ENCODE results near the gene PSMB11. TPM values are rescaled to one million over a fixed set of nuclear protein-coding genes. Genes with fewer than 3 reads are reported as not detected.

The PSMB11 gene
- total RNA-seq, 1 donor from 2014 or later: not detected

DNA sequence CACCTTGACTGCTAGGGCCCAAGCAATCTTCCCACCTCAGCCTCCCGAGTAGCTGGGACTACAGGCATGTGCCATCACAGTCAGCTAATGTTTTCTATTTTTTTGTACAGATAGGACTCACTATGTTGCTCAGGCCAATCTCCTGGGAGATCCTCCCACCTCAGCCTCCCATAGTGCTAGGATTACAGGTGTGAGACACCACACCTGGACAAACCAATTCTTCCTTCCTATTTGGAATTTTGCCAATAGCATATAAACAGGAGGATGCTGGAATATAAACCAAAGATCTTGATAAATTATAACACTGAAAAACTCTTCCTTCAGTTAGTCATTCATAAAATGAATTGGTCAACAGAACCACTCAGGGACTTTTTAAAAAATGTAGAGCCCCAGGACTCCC, 44.6 kb downstream of the PSMB11 start:
- no peak for DNase-seq (ENCODE audit: low spot score)
- H3K27ac Mint-ChIP-seq: no peak overlapping the region
- peaks cover 47% of the 10 kb centered on the region for H4K20me1 ChIP-seq (ENCODE audit: low read depth)
- peaks cover 51% of the 10 kb centered on the region for H3K36me3 ChIP-seq
- peaks cover 16% of the 10 kb centered on the region for H3F3A ChIP-seq (ENCODE audit: low read depth)
- H3K4me1 ChIP-seq: no peaks in the 10 kb centered on the region
- peaks cover 67% of the 10 kb centered on the region for H3K79me2 ChIP-seq (ENCODE audit: low read depth)
- H3K9ac ChIP-seq: no peak overlapping the region
- no peak overlapping the region for H3K27ac ChIP-seq
- no peaks in the 10 kb centered on the region for H3K9me3 Mint-ChIP-seq
- H3K9me3 ChIP-seq (ENCODE audit: low read depth): no peaks in the 10 kb centered on the region
- H3K27me3 Mint-ChIP-seq (ENCODE audit: insufficient read depth, low read depth): no peaks in the 10 kb centered on the region
- H3K4me2 ChIP-seq: no peak overlapping the region
- no peaks in the 10 kb centered on the region for H3K27me3 ChIP-seq
- H3K4me3 Mint-ChIP-seq: no peak overlapping the region
- no peak overlapping the region for H3K4me3 ChIP-seq
- peaks cover 17% of the 10 kb centered on the region for H3K36me3 Mint-ChIP-seq
- no peak overlapping the region for H2AFZ ChIP-seq (replicated peaks)
- no peaks in the 10 kb centered on the region for H3K4me1 Mint-ChIP-seq
- TF ChIP-seq EZH2 (IDR thresholded peaks at IDR 0.05): no peak

DNA sequence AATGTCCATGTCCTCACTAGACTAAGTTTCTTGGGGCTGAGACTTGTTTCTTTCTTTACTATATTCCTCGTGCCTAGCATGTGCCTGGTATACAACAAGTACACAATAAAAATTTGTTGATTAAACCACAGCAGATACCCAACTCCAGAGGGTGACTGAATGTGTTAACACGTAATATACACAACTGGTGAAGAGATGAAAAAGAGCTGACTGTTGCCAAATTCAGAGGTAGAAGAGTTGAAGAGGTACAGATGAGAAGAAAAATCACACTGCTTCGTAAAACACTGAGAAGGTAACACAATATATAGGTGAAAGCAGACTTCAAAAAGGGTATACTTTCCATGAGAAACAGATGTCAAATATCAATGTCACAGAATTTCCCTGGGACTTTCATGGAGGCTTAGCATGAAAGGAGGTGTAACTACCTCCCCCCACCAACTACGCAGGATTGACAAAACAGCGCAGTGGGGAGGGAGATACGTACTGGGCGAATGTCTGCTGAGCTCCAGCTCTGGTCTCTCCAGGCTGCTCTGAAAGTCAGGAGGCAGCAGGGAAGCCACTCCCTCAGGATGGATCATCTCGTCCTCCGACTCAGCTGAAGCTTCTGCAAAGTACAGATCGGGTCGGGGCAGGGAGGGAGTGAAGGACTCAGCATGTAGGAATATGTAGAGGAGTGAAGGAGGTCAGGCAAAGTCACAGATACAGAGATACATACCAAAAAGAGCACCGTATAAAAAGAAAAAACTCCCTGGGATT, 47.7 kb downstream of the PSMB11 start:
- Histone ChIP-seq H3K79me2 (ENCODE audit: low read depth) (peaks cover 79% of the 10 kb centered on the region), H3F3A (ENCODE audit: low read depth) (peaks cover 30% of the 10 kb centered on the region), H3K9ac (no peak overlapping the region), H2AFZ (replicated peaks) (no peak overlapping the region), H3K27me3 (no peaks in the 10 kb centered on the region), H3K27ac (no peak overlapping the region), H3K4me2 (no peak overlapping the region), H3K4me1 (peaks cover 14% of the 10 kb centered on the region), H3K9me3 (ENCODE audit: low read depth) (no peaks in the 10 kb centered on the region), H4K20me1 (ENCODE audit: low read depth) (peaks cover 70% of the 10 kb centered on the region), H3K4me3 (no peak overlapping the region), H3K36me3 (peaks cover 44% of the 10 kb centered on the region)
- no peak for TF ChIP-seq EZH2 (IDR thresholded peaks at IDR 0.05)
- TF ChIP-seq EZH2phosphoT487 (IDR thresholded peaks at IDR 0.05): no peak
- TF ChIP-seq, protein P1, sequence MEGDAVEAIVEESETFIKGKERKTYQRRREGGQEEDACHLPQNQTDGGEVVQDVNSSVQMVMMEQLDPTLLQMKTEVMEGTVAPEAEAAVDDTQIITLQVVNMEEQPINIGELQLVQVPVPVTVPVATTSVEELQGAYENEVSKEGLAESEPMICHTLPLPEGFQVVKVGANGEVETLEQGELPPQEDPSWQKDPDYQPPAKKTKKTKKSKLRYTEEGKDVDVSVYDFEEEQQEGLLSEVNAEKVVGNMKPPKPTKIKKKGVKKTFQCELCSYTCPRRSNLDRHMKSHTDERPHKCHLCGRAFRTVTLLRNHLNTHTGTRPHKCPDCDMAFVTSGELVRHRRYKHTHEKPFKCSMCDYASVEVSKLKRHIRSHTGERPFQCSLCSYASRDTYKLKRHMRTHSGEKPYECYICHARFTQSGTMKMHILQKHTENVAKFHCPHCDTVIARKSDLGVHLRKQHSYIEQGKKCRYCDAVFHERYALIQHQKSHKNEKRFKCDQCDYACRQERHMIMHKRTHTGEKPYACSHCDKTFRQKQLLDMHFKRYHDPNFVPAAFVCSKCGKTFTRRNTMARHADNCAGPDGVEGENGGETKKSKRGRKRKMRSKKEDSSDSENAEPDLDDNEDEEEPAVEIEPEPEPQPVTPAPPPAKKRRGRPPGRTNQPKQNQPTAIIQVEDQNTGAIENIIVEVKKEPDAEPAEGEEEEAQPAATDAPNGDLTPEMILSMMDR (IDR thresholded peaks at IDR 0.05): no peak
- H3K4me1 Mint-ChIP-seq: peaks cover 8% of the 10 kb centered on the region
- peaks cover 23% of the 10 kb centered on the region for H3K36me3 Mint-ChIP-seq
- no peak overlapping the region for H3K4me3 Mint-ChIP-seq
- no peak overlapping the region for H3K27ac Mint-ChIP-seq
- H3K27me3 Mint-ChIP-seq (ENCODE audit: insufficient read depth, low read depth): no peaks in the 10 kb centered on the region
- DNase-seq (ENCODE audit: low spot score): no peak
- no peaks in the 10 kb centered on the region for H3K9me3 Mint-ChIP-seq

DNA sequence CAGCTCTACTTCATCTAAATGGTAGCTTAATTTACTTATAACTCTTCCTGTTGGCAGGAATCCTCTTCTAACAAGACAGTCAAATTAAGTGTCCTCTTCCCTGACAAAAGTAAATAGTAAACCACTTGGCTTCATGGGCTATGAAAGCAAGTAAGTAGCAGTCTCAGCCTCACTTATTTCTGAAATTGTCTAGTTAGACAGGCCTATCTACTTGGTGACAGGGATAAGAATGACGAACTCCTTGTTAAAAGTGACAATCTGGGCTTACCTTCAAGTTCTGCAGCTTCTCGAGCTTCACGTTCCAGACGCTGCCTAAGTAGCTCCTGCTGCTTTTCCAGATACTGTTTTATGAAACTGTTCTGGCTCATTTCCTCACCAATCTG, 48.2 kb downstream of the PSMB11 start:
- DNase-seq (ENCODE audit: low spot score): no peak
- peaks cover 21% of the 10 kb centered on the region for H3K36me3 Mint-ChIP-seq
- no peaks in the 10 kb centered on the region for H3K27me3 Mint-ChIP-seq (ENCODE audit: insufficient read depth, low read depth)
- H4K20me1 ChIP-seq (ENCODE audit: low read depth): peaks cover 64% of the 10 kb centered on the region
- no peak overlapping the region for H3K9ac ChIP-seq
- H3K36me3 ChIP-seq: peaks cover 41% of the 10 kb centered on the region
- no peaks in the 10 kb centered on the region for H3K9me3 Mint-ChIP-seq
- TF ChIP-seq EZH2phosphoT487 (IDR thresholded peaks at IDR 0.05): no peak
- peaks cover 14% of the 10 kb centered on the region for H3K4me1 ChIP-seq
- no peak overlapping the region for H2AFZ ChIP-seq (replicated peaks)
- peaks cover 77% of the 10 kb centered on the region for H3K79me2 ChIP-seq (ENCODE audit: low read depth)
- H3K4me2 ChIP-seq: no peak overlapping the region
- H3K9me3 ChIP-seq (ENCODE audit: low read depth): no peaks in the 10 kb centered on the region
- peaks cover 8% of the 10 kb centered on the region for H3K4me1 Mint-ChIP-seq
- no peak overlapping the region for H3K27ac Mint-ChIP-seq
- no peak overlapping the region for H3K27ac ChIP-seq
- H3K27me3 ChIP-seq: no peaks in the 10 kb centered on the region
- no peak overlapping the region for H3K4me3 Mint-ChIP-seq
- no peak overlapping the region for H3K4me3 ChIP-seq
- peaks cover 31% of the 10 kb centered on the region for H3F3A ChIP-seq (ENCODE audit: low read depth)

DNA sequence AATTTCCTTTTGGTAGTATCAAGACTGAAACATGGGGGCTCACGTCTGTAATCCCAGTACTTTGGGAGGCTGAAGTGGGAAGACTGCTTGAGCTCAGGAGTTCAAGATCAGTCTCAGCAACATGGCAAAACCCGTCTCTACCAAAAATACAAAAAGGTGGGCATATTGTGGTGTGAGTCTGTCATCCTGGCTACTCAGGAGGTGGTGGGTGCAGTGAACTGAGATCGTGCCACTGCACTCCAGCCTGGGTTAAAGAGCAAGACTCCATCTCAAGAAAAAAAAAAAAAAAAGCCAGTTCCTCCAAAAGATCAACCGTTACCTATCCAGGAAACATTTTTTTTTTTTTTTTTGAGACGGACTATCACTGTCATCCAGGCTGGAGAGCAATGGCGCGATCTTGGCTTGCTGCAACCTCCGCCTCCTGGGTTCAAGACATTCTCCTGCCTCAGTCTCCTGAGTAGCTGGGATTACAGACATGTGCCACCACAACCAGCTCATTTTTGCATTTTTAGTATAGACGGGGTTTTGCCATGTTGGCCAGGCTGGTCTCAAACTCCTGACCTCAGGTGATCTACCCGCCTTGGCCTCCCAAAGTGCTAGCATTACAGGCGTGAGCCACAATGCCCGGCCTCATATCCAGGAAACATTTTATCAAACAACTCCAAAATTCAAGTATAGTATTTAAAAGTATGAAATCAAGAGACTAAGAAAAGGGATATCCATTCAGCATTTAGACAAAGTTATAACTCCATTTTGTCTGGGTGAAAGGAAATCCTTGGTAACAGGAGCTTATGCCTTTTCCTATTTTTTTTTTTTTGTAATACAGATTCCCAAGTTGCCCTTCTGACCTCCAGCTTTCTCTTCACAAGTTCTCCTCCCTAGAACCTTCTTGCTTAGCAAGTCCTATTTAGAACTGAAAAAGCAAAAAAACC, 49.5 kb downstream of the PSMB11 start:
- Histone ChIP-seq H3K4me1 (peaks cover 14% of the 10 kb centered on the region), H3K27me3 (no peaks in the 10 kb centered on the region), H3K9me3 (ENCODE audit: low read depth) (no peaks in the 10 kb centered on the region), H2AFZ (replicated peaks) (no peak overlapping the region), H3K9ac (no peak overlapping the region), H3K4me2 (no peak overlapping the region), H3F3A (ENCODE audit: low read depth) (peaks cover 34% of the 10 kb centered on the region), H3K27ac (no peak overlapping the region), H3K79me2 (ENCODE audit: low read depth) (peaks cover 84% of the 10 kb centered on the region), H3K4me3 (no peak overlapping the region), H3K36me3 (peaks cover 34% of the 10 kb centered on the region), H4K20me1 (ENCODE audit: low read depth) (peaks cover 57% of the 10 kb centered on the region)
- H3K27me3 Mint-ChIP-seq (ENCODE audit: insufficient read depth, low read depth): no peaks in the 10 kb centered on the region
- H3K4me3 Mint-ChIP-seq: no peak overlapping the region
- TF ChIP-seq EZH2 (IDR thresholded peaks at IDR 0.05) (no peak), EZH2phosphoT487 (IDR thresholded peaks at IDR 0.05) (no peak)
- TF ChIP-seq, protein P1 (IDR thresholded peaks at IDR 0.05): no peak
- DNase-seq (ENCODE audit: low spot score): no peak
- peaks cover 21% of the 10 kb centered on the region for H3K36me3 Mint-ChIP-seq
- peaks cover 10% of the 10 kb centered on the region for H3K4me1 Mint-ChIP-seq
- no peaks in the 10 kb centered on the region for H3K9me3 Mint-ChIP-seq
- H3K27ac Mint-ChIP-seq: no peak overlapping the region

Measured in neural progenitor cell (in vitro differentiated cells).